HCT116 (cell line): Measurements from ENCODE around the gene RPTOR. TPM values are rescaled to one million over a fixed set of nuclear protein-coding genes. Genes with fewer than 3 reads are reported as not detected.

Source experiments
- ATAC-seq: fragments of 200-7000 bp; cut with Tn5 transposase; 2 replicates; pipeline ENCODE4 v1.9.1; 2020; ENCODE audit warnings: mild to moderate bottlenecking, moderate library complexity
- BruUV-seq: library from RNA; stranded (reverse); fragments of 400-500 nt; replicated peaks from 2 replicates; lab custom pipeline; 2021; lab: Mats Ljungman, UMichigan
- CTCF ChIA-PET: fragments of 300-600 bp; sonication (Branson Sonifier 250); formaldehyde crosslinking; loops from one replicate; lab custom pipeline; 2021; ENCODE audit warnings: antibody characterized with exemption; lab: Charles Lee
- POLR2A ChIA-PET: fragments of 300-600, 350-600 bp; sonication (Branson Sonifier 250); formaldehyde crosslinking; loops from one replicate; lab custom pipeline; 2021; ENCODE audit warnings: antibody characterized with exemption; lab: Charles Lee
- RAD21 ChIA-PET, 2 experiments: fragments of 300-600 bp; sonication (Branson Sonifier 250); formaldehyde crosslinking; loops; one replicate each; lab custom pipeline; 2023; ENCODE audit warnings: low total read pairs in 2 of 2; ENCODE audit not compliant: uncharacterized antibody in 2 of 2, unreplicated experiment in 2 of 2, low non-redundant PET in 1 of 2; lab: Charles Lee
- DNase-seq: peaks from one replicate; pipeline ENCODE4 v3.0.0-alpha.2; 2010; ENCODE audit warnings: low read depth, low spot score
- H2AFZ ChIP-seq: fragments of 200-600 bp; shearing (Covaris generic), sonication (generic); 2 replicates; pipeline ENCODE4 v1.6.1; 2017; ENCODE audit warnings: low read depth, mixed run types, mixed read lengths, antibody characterized with exemption, low read length; ENCODE audit not compliant: poor library complexity, severe bottlenecking
- H3K27ac ChIP-seq: 2 replicates; pipeline ENCODE4 v1.5.1; 2012; ENCODE audit warnings: low read depth, low read length
- H3K27me3 ChIP-seq: fragments of 200-600 bp; sonication (generic); 2 replicates; pipeline ENCODE4 v1.6.1; 2016; ENCODE audit warnings: mixed run types, low read length, mixed read lengths; ENCODE audit not compliant: insufficient read depth
- H3K36me3 ChIP-seq, 2 experiments: fragments of 200-500 bp in 1 of 2; fragments of 200-600 bp in 1 of 2; sonication (Bioruptor generic) in 1 of 2; sonication (generic) in 1 of 2; 2 replicates each; pipeline versions ENCODE4 v1.5.1 to v1.6.1; 2014 to 2016; ENCODE audit warnings: low read length in 2 of 2, inconsistent platforms in 1 of 2, mixed read lengths in 1 of 2, mixed run types in 1 of 2; ENCODE audit not compliant: insufficient read depth in 2 of 2, control insufficient read depth in 1 of 2
- H3K4me1 ChIP-seq, 2 experiments: fragments of 200-600 bp in 1 of 2; sonication (generic) in 1 of 2; 2 replicates each; pipeline versions ENCODE4 v1.5.1 to v1.6.1; 2012 to 2017; ENCODE audit warnings: low read length in 2 of 2, inconsistent platforms in 1 of 2, mild to moderate bottlenecking in 1 of 2, mixed read lengths in 1 of 2, mixed run types in 1 of 2, moderate library complexity in 1 of 2; ENCODE audit not compliant: insufficient read depth in 2 of 2, control insufficient read depth in 1 of 2
- H3K4me2 ChIP-seq: fragments of 200-600 bp; sonication (generic); 2 replicates; pipeline ENCODE4 v1.6.1; 2017; ENCODE audit warnings: mixed run types, low read length, mixed read lengths
- H3K4me3 ChIP-seq, 2 experiments: fragments of 200-600 bp in 1 of 2; sonication (generic) in 1 of 2; replicated peaks in 1 of 2; 2 replicates each; pipeline ENCODE4 v1.5.1; 2011 to 2016; ENCODE audit warnings: low read length in 2 of 2, control low read depth in 1 of 2, low read depth in 1 of 2, mild to moderate bottlenecking in 1 of 2, mixed read lengths in 1 of 2, mixed run types in 1 of 2
- H3K79me2 ChIP-seq: fragments of 200-600 bp; sonication (generic); 2 replicates; pipeline ENCODE4 v1.6.1; 2017; ENCODE audit warnings: mild to moderate bottlenecking, mixed run types, low read length, moderate library complexity, mixed read lengths; ENCODE audit not compliant: insufficient read depth
- H3K9ac ChIP-seq: fragments of 200-600 bp; sonication (generic); 2 replicates; pipeline ENCODE4 v1.6.1; 2016; ENCODE audit warnings: low read length, mixed read lengths
- H3K9me2 ChIP-seq: fragments of 200-600 bp; sonication (generic), shearing (Covaris generic); 2 replicates; pipeline ENCODE4 v1.6.1; 2017; ENCODE audit warnings: mixed run types, mild to moderate bottlenecking, moderate library complexity; ENCODE audit not compliant: insufficient read depth
- H3K9me3 ChIP-seq, 2 experiments: fragments of 200-500 bp in 1 of 2; fragments of 200-600 bp in 1 of 2; sonication (Bioruptor generic) in 1 of 2; sonication (generic) in 1 of 2; 2 replicates each; pipeline ENCODE4 v1.6.1; 2014 to 2017; ENCODE audit warnings: low read length in 2 of 2, mixed read lengths in 2 of 2, inconsistent platforms in 1 of 2, low read depth in 1 of 2, mild to moderate bottlenecking in 1 of 2, mixed run types in 1 of 2, moderate library complexity in 1 of 2; ENCODE audit not compliant: control insufficient read depth in 1 of 2, insufficient read depth in 1 of 2
- H4K20me1 ChIP-seq: fragments of 200-600 bp; sonication (generic), shearing (Covaris generic); 2 replicates; pipeline ENCODE4 v1.6.1; 2017; ENCODE audit warnings: mixed run types, mild to moderate bottlenecking, moderate library complexity; ENCODE audit not compliant: insufficient read depth
- CTCF ChIP-seq, 3 experiments: fragments of 200-600 bp in 1 of 3; sonication (generic) in 1 of 3; IDR thresholded peaks in 2 of 3; conservative IDR thresholded peaks in 1 of 3; 2 replicates each; pipeline ENCODE4 v1.5.1; 2012 to 2017; ENCODE audit warnings: low read depth in 2 of 3, low read length in 2 of 3, antibody characterized with exemption in 1 of 3, borderline replicate concordance in 1 of 3, control low read depth in 1 of 3, mild to moderate bottlenecking in 1 of 3, mixed read lengths in 1 of 3, mixed run types in 1 of 3, moderate library complexity in 1 of 3; ENCODE audit not compliant: insufficient read depth in 1 of 3
- MAX ChIP-seq: IDR thresholded peaks from 2 replicates; pipeline ENCODE4 v1.6.1; 2012
- RAD21 ChIP-seq: IDR thresholded peaks from 2 replicates; pipeline ENCODE4 v1.6.1; 2012; ENCODE audit warnings: low read depth, mild to moderate bottlenecking
- SP1 ChIP-seq: IDR thresholded peaks from 2 replicates; pipeline ENCODE4 v1.6.1; 2012; ENCODE audit warnings: low read depth
- TCF7L2 ChIP-seq: IDR thresholded peaks from 2 replicates; pipeline ENCODE4 v1.7.0; 2011; ENCODE audit warnings: borderline replicate concordance, inconsistent platforms; ENCODE audit not compliant: insufficient read depth, insufficient read length; ENCODE audit errors: extremely low read depth
- intact Hi-C: fragments of 100-400 bp; cut with micrococcal nuclease; formaldehyde crosslinking; loops from 2 replicates; pipeline ENCODE4 v1.10.0; 2022
- total RNA-seq: library from RNA; stranded (reverse); gene quantifications from one replicate; pipeline ENCODE4 v1.2.1, GENCODE V29; 2021; ENCODE audit not compliant: unreplicated experiment

RPTOR gene
- total RNA-seq, 1 experiment from 2014 or later: 69.5 TPM

GRCh38 chr17:80984749-80985148, 440.1 kb downstream of the RPTOR start:
- no peaks in the 10 kb centered on the region for H3K36me3 ChIP-seq
- no peaks in the 10 kb centered on the region for H4K20me1 ChIP-seq
- peak overlapping the region; percentile 2 for H3K9ac ChIP-seq
- intact Hi-C loops: loop anchor here (5.0 to 10.0 kb wide), 3 partner anchors 240 to 977 kb away; partner anchors contain the start of gene CEP131
- H3K79me2 ChIP-seq: no peaks in the 10 kb centered on the region
- no peaks in the 10 kb centered on the region for H3K9me2 ChIP-seq
- ChIA-PET RAD21 (interaction anchor here (0.6 to 1.3 kb wide), 3 partner anchors 530 to 1188 kb away, joined by 3 to 6 read pairs (median 6); partner anchors contain the start of gene CBX8 (in 1 of the 2)), CTCF (interaction anchor here (0.7 to 1.3 kb wide), 4 partner anchors 110 to 977 kb away, joined by 3 to 4 read pairs (median 4); no protein-coding TSS in a partner anchor), POLR2A (interaction anchor here (0.7 kb wide), 1 partner anchor 237 kb away, joined by 3 read pairs; no protein-coding TSS in a partner anchor)
- ATAC-seq (peak; percentile 80), DNase-seq (peak; percentile 88)
- BruUV-seq: no TSS peak
- peak overlapping the region; percentile 55 for H3K27ac ChIP-seq
- H2AFZ ChIP-seq: no peak overlapping the region
- TF ChIP-seq RAD21: peak; percentile 49
- TF ChIP-seq TCF7L2: peak; percentile 51
- peak; percentile 35 to 52 (median 47); a peak in 4 of 6 replicates for TF ChIP-seq CTCF (IDR thresholded peaks at IDR 0.05 in 2 of 3, conservative IDR thresholded peaks at IDR 0.05 in 1 of 3; ENCODE audit: borderline replicate concordance in 1 of 3, insufficient read depth in 1 of 3, low read depth in 2 of 3, low read length in 2 of 3)
- no peak for TF ChIP-seq MAX
- no peak for TF ChIP-seq SP1
- 0 out of 4 replicates have a peak overlapping the region, but pooled peaks of 1 of the 2 experiments have one; percentile 3 for H3K4me3 ChIP-seq
- H3K9me3 ChIP-seq: no peaks in the 10 kb centered on the region
- H3K4me1 ChIP-seq: peaks cover 33 to 50% of the 10 kb centered on the region in 2 experiments
- H3K4me2 ChIP-seq: peak overlapping the region; percentile 55
- H3K27me3 ChIP-seq: no peaks in the 10 kb centered on the region
